ENCODE measurements around the gene SYT11.
A peak's percentile ranks its signal among the peaks of the same experiment; 100 is the strongest.

SYT11 gene

DNA sequence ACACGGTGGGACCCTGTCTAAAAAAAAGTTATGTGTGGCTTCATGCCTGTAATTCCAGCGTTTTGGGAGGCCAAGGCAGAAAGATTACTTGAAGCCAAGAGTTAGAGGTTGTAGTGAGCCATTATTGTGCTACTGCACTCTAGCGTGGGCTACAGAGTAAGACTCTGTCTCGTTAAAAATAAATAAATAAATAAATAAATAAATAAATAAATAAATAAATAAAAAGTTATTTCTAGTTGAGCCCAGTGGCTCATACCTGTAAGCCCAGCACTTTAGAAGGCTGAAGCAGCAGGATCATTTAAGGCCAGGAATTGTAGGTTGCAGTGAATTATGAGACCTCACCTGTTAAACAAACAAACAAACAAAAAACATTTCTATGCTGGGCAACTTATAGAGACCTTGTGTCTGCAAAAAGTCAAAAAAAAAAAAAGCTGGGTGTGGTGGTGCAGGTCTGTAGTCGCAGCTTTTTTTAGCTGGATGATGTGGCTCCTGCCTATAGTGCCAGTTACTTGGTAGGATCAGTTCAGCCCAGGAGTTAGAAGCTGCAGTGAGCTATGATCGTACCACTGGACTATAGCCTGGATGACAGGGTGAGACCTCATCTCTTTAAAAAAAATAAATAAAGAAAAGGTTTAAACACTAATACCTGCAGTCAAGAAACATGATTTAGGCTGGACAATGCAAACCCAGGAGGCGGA, 27.9 kb upstream of the SYT11 start:
- CTCF ChIA-PET, result interaction anchor here (0.6 kb wide), 1 partner anchor 84 kb away, joined by 3 read pairs; no protein-coding TSS in a partner anchor
- peaks cover 5 to 12% of the 10 kb centered on the region in 2 experiments for H3K36me3 ChIP-seq (ENCODE audit: control insufficient read depth in 2 of 2, insufficient read depth in 1 of 2, low read length in 2 of 2)
- H3K27ac ChIP-seq (ENCODE audit: extremely low read depth, low read depth, low read length), result no peak overlapping the region
- POLR2A ChIA-PET, result interaction anchor here (0.6 to 0.7 kb wide), 2 partner anchors 72 to 233 kb away, joined by 4 to 7 read pairs; no protein-coding TSS in a partner anchor
- H3K4me3 ChIP-seq (ENCODE audit: low read depth, low read length), result no peak overlapping the region
- no peaks in the 10 kb centered on the region for H3K4me1 ChIP-seq (ENCODE audit: control insufficient read depth, insufficient read depth, low read length)
- H3K9me3 ChIP-seq (ENCODE audit: control insufficient read depth, insufficient read depth, low read depth, low read length), result no peaks in the 10 kb centered on the region
- TF ChIP-seq ZNF521 (tag by site-specific recombination; IDR thresholded peaks at IDR 0.05) (no peak), ZNF629 (tag by site-specific recombination; IDR thresholded peaks at IDR 0.05) (peak; percentile 33; the same call in 1 of the 2 replicates), GLIS2 (tag by site-specific recombination; IDR thresholded peaks at IDR 0.05) (no peak), ZNF292 (tag by site-specific recombination; IDR thresholded peaks at IDR 0.05; ENCODE audit: borderline replicate concordance, low read depth) (peak; percentile 46; the same call in 1 of the 2 replicates), ZNF266 (tag by site-specific recombination; IDR thresholded peaks at IDR 0.05; ENCODE audit: low read depth) (0 out of 2 replicates have a peak, but pooled peaks have one; percentile 25), ZNF658 (tag by site-specific recombination; IDR thresholded peaks at IDR 0.05) (no peak), ZNF558 (tag by site-specific recombination; IDR thresholded peaks at IDR 0.05) (peak; percentile 66), ZNF140 (tag by site-specific recombination; IDR thresholded peaks at IDR 0.05) (peak; percentile 73), ZNF600 (tag by site-specific recombination; IDR thresholded peaks at IDR 0.05) (no peak), ZNF433 (tag by site-specific recombination; IDR thresholded peaks at IDR 0.05; ENCODE audit: low read depth) (peak; percentile 66; the same call in 1 of the 2 replicates), ZNF555 (tag by site-specific recombination; conservative IDR thresholded peaks at IDR 0.05) (peak; percentile 66), ZNF426 (tag by site-specific recombination; IDR thresholded peaks at IDR 0.05) (peak; percentile 89), ZFHX2 (tag by site-specific recombination; conservative IDR thresholded peaks at IDR 0.05) (no peak), ZNF19 (tag by site-specific recombination; IDR thresholded peaks at IDR 0.05; ENCODE audit: low read depth) (no peak), ZNF596 (tag by site-specific recombination; IDR thresholded peaks at IDR 0.05) (no peak), ZNF274 (IDR thresholded peaks at IDR 0.05; ENCODE audit: low read length) (no peak), ZNF274 (tag by site-specific recombination; IDR thresholded peaks at IDR 0.05; ENCODE audit: borderline replicate concordance) (no peak), ZNF394 (tag by site-specific recombination; IDR thresholded peaks at IDR 0.05; ENCODE audit: borderline replicate concordance) (peak; percentile 93), ZNF416 (tag by site-specific recombination; IDR thresholded peaks at IDR 0.05) (no peak), ZBTB21 (tag by site-specific recombination; IDR thresholded peaks at IDR 0.05) (peak; percentile 32; the same call in 1 of the 2 replicates)
- TF ChIP-seq, protein P1, sequence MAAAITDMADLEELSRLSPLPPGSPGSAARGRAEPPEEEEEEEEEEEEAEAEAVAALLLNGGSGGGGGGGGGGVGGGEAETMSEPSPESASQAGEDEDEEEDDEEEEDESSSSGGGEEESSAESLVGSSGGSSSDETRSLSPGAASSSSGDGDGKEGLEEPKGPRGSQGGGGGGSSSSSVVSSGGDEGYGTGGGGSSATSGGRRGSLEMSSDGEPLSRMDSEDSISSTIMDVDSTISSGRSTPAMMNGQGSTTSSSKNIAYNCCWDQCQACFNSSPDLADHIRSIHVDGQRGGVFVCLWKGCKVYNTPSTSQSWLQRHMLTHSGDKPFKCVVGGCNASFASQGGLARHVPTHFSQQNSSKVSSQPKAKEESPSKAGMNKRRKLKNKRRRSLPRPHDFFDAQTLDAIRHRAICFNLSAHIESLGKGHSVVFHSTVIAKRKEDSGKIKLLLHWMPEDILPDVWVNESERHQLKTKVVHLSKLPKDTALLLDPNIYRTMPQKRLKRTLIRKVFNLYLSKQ (tag by site-specific recombination; IDR thresholded peaks at IDR 0.05; ENCODE audit: borderline replicate concordance), result 0 out of 2 replicates have a peak, but pooled peaks have one; percentile 34
- TF ChIP-seq, protein P2, sequence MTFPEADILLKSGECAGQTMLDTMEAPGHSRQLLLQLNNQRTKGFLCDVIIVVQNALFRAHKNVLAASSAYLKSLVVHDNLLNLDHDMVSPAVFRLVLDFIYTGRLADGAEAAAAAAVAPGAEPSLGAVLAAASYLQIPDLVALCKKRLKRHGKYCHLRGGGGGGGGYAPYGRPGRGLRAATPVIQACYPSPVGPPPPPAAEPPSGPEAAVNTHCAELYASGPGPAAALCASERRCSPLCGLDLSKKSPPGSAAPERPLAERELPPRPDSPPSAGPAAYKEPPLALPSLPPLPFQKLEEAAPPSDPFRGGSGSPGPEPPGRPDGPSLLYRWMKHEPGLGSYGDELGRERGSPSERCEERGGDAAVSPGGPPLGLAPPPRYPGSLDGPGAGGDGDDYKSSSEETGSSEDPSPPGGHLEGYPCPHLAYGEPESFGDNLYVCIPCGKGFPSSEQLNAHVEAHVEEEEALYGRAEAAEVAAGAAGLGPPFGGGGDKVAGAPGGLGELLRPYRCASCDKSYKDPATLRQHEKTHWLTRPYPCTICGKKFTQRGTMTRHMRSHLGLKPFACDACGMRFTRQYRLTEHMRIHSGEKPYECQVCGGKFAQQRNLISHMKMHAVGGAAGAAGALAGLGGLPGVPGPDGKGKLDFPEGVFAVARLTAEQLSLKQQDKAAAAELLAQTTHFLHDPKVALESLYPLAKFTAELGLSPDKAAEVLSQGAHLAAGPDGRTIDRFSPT (tag by site-specific recombination; IDR thresholded peaks at IDR 0.05), result no peak
- TF ChIP-seq, protein P3, sequence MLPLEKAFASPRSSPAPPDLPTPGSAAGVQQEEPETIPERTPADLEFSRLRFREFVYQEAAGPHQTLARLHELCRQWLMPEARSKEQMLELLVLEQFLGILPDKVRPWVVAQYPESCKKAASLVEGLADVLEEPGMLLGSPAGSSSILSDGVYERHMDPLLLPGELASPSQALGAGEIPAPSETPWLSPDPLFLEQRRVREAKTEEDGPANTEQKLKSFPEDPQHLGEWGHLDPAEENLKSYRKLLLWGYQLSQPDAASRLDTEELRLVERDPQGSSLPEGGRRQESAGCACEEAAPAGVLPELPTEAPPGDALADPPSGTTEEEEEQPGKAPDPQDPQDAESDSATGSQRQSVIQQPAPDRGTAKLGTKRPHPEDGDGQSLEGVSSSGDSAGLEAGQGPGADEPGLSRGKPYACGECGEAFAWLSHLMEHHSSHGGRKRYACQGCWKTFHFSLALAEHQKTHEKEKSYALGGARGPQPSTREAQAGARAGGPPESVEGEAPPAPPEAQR (tag by site-specific recombination; IDR thresholded peaks at IDR 0.05), result no peak
- TF ChIP-seq, protein P4, sequence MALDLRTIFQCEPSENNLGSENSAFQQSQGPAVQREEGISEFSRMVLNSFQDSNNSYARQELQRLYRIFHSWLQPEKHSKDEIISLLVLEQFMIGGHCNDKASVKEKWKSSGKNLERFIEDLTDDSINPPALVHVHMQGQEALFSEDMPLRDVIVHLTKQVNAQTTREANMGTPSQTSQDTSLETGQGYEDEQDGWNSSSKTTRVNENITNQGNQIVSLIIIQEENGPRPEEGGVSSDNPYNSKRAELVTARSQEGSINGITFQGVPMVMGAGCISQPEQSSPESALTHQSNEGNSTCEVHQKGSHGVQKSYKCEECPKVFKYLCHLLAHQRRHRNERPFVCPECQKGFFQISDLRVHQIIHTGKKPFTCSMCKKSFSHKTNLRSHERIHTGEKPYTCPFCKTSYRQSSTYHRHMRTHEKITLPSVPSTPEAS (tag by site-specific recombination; IDR thresholded peaks at IDR 0.05), result no peak
- TF ChIP-seq, protein P5, sequence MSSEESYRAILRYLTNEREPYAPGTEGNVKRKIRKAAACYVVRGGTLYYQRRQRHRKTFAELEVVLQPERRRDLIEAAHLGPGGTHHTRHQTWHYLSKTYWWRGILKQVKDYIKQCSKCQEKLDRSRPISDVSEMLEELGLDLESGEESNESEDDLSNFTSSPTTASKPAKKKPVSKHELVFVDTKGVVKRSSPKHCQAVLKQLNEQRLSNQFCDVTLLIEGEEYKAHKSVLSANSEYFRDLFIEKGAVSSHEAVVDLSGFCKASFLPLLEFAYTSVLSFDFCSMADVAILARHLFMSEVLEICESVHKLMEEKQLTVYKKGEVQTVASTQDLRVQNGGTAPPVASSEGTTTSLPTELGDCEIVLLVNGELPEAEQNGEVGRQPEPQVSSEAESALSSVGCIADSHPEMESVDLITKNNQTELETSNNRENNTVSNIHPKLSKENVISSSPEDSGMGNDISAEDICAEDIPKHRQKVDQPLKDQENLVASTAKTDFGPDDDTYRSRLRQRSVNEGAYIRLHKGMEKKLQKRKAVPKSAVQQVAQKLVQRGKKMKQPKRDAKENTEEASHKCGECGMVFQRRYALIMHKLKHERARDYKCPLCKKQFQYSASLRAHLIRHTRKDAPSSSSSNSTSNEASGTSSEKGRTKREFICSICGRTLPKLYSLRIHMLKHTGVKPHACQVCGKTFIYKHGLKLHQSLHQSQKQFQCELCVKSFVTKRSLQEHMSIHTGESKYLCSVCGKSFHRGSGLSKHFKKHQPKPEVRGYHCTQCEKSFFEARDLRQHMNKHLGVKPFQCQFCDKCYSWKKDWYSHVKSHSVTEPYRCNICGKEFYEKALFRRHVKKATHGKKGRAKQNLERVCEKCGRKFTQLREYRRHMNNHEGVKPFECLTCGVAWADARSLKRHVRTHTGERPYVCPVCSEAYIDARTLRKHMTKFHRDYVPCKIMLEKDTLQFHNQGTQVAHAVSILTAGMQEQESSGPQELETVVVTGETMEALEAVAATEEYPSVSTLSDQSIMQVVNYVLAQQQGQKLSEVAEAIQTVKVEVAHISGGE (tag by site-specific recombination; conservative IDR thresholded peaks at IDR 0.05; ENCODE audit: low read depth), result peak; percentile 69
- TF ChIP-seq, protein P6, sequence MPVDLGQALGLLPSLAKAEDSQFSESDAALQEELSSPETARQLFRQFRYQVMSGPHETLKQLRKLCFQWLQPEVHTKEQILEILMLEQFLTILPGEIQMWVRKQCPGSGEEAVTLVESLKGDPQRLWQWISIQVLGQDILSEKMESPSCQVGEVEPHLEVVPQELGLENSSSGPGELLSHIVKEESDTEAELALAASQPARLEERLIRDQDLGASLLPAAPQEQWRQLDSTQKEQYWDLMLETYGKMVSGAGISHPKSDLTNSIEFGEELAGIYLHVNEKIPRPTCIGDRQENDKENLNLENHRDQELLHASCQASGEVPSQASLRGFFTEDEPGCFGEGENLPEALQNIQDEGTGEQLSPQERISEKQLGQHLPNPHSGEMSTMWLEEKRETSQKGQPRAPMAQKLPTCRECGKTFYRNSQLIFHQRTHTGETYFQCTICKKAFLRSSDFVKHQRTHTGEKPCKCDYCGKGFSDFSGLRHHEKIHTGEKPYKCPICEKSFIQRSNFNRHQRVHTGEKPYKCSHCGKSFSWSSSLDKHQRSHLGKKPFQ (tag by site-specific recombination; IDR thresholded peaks at IDR 0.05), result no peak

All from HEK293 (cell line).